HepG2 (cell line): ENCODE results near the gene MLLT11. TPM values are rescaled to one million over a fixed set of nuclear protein-coding genes. Genes with fewer than 3 reads are reported as not detected.

Experiments
- ADNP ChIP-seq: sonication (generic); formaldehyde crosslinking; IDR thresholded peaks from 2 replicates; pipeline ENCODE4 v1.4.0; 2020; ENCODE audit warnings: missing genetic modification reagents
- EEA1 ChIP-seq: sonication (generic); formaldehyde crosslinking; IDR thresholded peaks from 2 replicates; pipeline ENCODE4 v1.5.1; 2020; ENCODE audit warnings: mild to moderate bottlenecking, missing genetic modification reagents, borderline replicate concordance
- FLYWCH1 ChIP-seq: sonication (generic); formaldehyde crosslinking; IDR thresholded peaks from 2 replicates; pipeline ENCODE4 v1.8.1; 2023; ENCODE audit warnings: mild to moderate bottlenecking, missing genetic modification reagents
- FOSL1 ChIP-seq: sonication (generic); formaldehyde crosslinking; IDR thresholded peaks from 2 replicates; pipeline ENCODE4 v1.9.0; 2021; ENCODE audit warnings: missing genetic modification reagents, borderline replicate concordance
- KDM1A ChIP-seq: IDR thresholded peaks from 2 replicates; pipeline ENCODE4 v1.6.1; 2016; ENCODE audit warnings: missing compliant biosample characterization
- KLF11 ChIP-seq: IDR thresholded peaks from 2 replicates; pipeline ENCODE4 v1.6.1; 2016; ENCODE audit warnings: missing compliant biosample characterization
- MBD4 ChIP-seq: IDR thresholded peaks from 2 replicates; pipeline ENCODE4 v1.6.1; 2012; ENCODE audit warnings: low read length, inconsistent platforms, borderline replicate concordance
- MTA3 ChIP-seq: sonication (generic); formaldehyde crosslinking; IDR thresholded peaks from 2 replicates; pipeline ENCODE4 v1.4.0; 2020; ENCODE audit warnings: missing genetic modification reagents
- RBM22 ChIP-seq: fragments of 200-400 bp; formaldehyde crosslinking; optimal IDR thresholded peaks from 2 replicates; pipeline ENCODE3; 2017; ENCODE audit warnings: mild to moderate bottlenecking, low read length, moderate library complexity
- SNAI1 ChIP-seq: sonication (generic); formaldehyde crosslinking; IDR thresholded peaks from 2 replicates; pipeline ENCODE4 v1.5.0; 2020; ENCODE audit warnings: mild to moderate bottlenecking, missing genetic modification reagents, borderline replicate concordance
- SRSF1 ChIP-seq: fragments of 200-400 bp; formaldehyde crosslinking; optimal IDR thresholded peaks from 2 replicates; pipeline ENCODE3; 2017; ENCODE audit warnings: mild to moderate bottlenecking, low read depth, low read length, moderate library complexity
- ZNF430 ChIP-seq: sonication (generic); formaldehyde crosslinking; IDR thresholded peaks from 2 replicates; pipeline ENCODE4 v1.9.0; 2021; ENCODE audit warnings: mild to moderate bottlenecking, missing genetic modification reagents
- ZNF589 ChIP-seq: sonication (generic); formaldehyde crosslinking; conservative IDR thresholded peaks from 2 replicates; pipeline ENCODE4 v1.8.0; 2022; ENCODE audit warnings: mild to moderate bottlenecking, moderate library complexity, missing genetic modification reagents
- ZNF7 ChIP-seq: IDR thresholded peaks from 2 replicates; pipeline ENCODE4 v1.6.1; 2016; ENCODE audit warnings: missing biosample characterization, missing genetic modification reagents
- polyA plus RNA-seq, 8 experiments: library from polyadenylated mRNA; depleted of rRNA in 3 of 8; stranded (reverse) in 7 of 8; unstranded in 1 of 8; fragments of >200 nt; fragmentation: Illumina TruSeq in 4 of 8; extraction: Trizol in 4 of 8; gene quantifications; 2 replicates each; pipeline versions ENCODE4 v1.2.1 to v1.2.3, GENCODE V29; 2011 to 2016; ENCODE audit warnings: low read depth in 4 of 8, missing spikeins in 1 of 8, mixed read lengths in 1 of 8; ENCODE audit not compliant: insufficient read depth in 1 of 8
- total RNA-seq, 5 experiments: library from RNA; depleted of rRNA; stranded (reverse); fragments of >200 nt; fragmentation: Illumina TruSeq; extraction: Trizol; gene quantifications; 2 replicates each; pipeline ENCODE4 v1.2.3, GENCODE V29; 2016; ENCODE audit warnings: low read depth in 1 of 5
- TF ChIP-seq, protein P1 (sequence below): sonication (generic); formaldehyde crosslinking; IDR thresholded peaks from 2 replicates; pipeline ENCODE4 v1.4.0; 2020; ENCODE audit warnings: mild to moderate bottlenecking, low read depth, missing genetic modification reagents
- TF ChIP-seq, protein P2 (sequence below): sonication (generic); formaldehyde crosslinking; IDR thresholded peaks from 2 replicates; pipeline ENCODE4 v1.4.0; 2020; ENCODE audit warnings: mild to moderate bottlenecking, missing genetic modification reagents

The MLLT11 gene
- total and polyA plus RNA-seq, 2 of the 13 experiments (the other 11 are each of a cell fraction or from before 2014, with no cell fraction given) = 0.21 to 0.22 TPM

DNA sequence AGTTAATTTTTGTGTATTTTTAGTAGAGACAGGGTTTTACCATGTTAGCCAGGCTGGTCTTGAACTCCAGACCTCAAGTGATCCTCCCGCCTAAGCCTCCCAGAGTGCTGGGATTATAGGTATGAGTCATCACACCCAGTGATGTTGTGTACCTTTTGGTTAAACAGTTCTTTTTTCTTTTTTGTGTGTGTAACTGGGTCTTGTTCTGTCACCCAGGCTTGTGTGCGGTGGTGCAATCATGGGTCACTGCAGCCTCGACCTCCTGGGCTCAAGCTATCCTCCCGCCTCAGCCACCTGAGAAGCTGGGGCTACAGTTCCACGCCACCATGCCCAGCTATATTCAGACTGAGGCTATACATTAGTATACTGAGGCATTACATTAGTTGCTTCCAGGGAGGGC lies 48.1 kb downstream of the MLLT11 start (continued):
- no peak for TF ChIP-seq ZNF7 (CRISPR knock-in tag)
- TF ChIP-seq EEA1 (CRISPR knock-in tag) = no peak
- TF ChIP-seq, protein P1, sequence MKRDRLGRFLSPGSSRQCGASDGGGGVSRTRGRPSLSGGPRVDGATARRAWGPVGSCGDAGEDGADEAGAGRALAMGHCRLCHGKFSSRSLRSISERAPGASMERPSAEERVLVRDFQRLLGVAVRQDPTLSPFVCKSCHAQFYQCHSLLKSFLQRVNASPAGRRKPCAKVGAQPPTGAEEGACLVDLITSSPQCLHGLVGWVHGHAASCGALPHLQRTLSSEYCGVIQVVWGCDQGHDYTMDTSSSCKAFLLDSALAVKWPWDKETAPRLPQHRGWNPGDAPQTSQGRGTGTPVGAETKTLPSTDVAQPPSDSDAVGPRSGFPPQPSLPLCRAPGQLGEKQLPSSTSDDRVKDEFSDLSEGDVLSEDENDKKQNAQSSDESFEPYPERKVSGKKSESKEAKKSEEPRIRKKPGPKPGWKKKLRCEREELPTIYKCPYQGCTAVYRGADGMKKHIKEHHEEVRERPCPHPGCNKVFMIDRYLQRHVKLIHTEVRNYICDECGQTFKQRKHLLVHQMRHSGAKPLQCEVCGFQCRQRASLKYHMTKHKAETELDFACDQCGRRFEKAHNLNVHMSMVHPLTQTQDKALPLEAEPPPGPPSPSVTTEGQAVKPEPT = no peak
- no peak for TF ChIP-seq SNAI1 (CRISPR knock-in tag)
- no peak for TF ChIP-seq SRSF1
- no peak for TF ChIP-seq RBM22
- no peak for TF ChIP-seq ZNF589
- TF ChIP-seq FLYWCH1 (CRISPR knock-in tag) = no peak
- TF ChIP-seq KDM1A (CRISPR knock-in tag) = peak; percentile 63; the same call in 1 of the 2 replicates
- peak; percentile 87 for TF ChIP-seq FOSL1 (CRISPR knock-in tag)
- TF ChIP-seq, protein P2, sequence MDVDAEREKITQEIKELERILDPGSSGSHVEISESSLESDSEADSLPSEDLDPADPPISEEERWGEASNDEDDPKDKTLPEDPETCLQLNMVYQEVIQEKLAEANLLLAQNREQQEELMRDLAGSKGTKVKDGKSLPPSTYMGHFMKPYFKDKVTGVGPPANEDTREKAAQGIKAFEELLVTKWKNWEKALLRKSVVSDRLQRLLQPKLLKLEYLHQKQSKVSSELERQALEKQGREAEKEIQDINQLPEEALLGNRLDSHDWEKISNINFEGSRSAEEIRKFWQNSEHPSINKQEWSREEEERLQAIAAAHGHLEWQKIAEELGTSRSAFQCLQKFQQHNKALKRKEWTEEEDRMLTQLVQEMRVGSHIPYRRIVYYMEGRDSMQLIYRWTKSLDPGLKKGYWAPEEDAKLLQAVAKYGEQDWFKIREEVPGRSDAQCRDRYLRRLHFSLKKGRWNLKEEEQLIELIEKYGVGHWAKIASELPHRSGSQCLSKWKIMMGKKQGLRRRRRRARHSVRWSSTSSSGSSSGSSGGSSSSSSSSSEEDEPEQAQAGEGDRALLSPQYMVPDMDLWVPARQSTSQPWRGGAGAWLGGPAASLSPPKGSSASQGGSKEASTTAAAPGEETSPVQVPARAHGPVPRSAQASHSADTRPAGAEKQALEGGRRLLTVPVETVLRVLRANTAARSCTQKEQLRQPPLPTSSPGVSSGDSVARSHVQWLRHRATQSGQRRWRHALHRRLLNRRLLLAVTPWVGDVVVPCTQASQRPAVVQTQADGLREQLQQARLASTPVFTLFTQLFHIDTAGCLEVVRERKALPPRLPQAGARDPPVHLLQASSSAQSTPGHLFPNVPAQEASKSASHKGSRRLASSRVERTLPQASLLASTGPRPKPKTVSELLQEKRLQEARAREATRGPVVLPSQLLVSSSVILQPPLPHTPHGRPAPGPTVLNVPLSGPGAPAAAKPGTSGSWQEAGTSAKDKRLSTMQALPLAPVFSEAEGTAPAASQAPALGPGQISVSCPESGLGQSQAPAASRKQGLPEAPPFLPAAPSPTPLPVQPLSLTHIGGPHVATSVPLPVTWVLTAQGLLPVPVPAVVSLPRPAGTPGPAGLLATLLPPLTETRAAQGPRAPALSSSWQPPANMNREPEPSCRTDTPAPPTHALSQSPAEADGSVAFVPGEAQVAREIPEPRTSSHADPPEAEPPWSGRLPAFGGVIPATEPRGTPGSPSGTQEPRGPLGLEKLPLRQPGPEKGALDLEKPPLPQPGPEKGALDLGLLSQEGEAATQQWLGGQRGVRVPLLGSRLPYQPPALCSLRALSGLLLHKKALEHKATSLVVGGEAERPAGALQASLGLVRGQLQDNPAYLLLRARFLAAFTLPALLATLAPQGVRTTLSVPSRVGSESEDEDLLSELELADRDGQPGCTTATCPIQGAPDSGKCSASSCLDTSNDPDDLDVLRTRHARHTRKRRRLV (CRISPR knock-in tag) = no peak
- TF ChIP-seq ZNF430 (CRISPR knock-in tag) = no peak
- TF ChIP-seq KLF11 = no peak
- 0 out of 2 replicates have a peak, but pooled peaks have one; percentile 61 for TF ChIP-seq ADNP
- no peak for TF ChIP-seq MTA3 (CRISPR knock-in tag)
- no peak for TF ChIP-seq MBD4
- TF ChIP-seq, all 625 proteins: peak for 64
